ENCODE measurements around the gene CCDC150. TPM values are rescaled to one million over a fixed set of nuclear protein-coding genes. Genes with fewer than 3 reads are reported as not detected.

The CCDC150 gene
- total RNA-seq, 2 experiments from 2014 or later, result 29.7 to 40.8 TPM

DNA sequence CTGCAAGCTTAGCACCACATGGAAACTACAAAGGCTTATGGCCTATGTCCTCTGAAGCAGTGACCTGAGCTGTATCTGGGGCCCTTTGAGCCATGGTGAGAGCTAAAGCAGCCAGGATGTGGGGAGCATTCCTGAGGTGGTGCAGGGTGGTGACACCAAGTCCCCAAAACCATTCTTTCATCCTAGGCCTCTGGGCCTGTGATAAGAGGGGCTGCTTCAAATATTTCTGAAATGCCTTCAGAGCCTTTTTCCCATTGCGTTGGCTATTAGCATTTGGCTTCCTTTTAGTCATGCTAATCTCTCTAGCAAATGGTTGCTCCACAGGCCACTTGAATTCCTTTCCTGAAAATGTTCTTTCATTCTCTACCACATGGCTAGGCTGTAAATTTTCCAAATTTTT is 13.4 kb downstream of the CCDC150 start:
- H3K79me2 ChIP-seq (ENCODE audit: insufficient read depth, low read depth, low read length), result peaks cover 10% of the 10 kb centered on the region; the same call in 1 of the 2 replicates

DNA sequence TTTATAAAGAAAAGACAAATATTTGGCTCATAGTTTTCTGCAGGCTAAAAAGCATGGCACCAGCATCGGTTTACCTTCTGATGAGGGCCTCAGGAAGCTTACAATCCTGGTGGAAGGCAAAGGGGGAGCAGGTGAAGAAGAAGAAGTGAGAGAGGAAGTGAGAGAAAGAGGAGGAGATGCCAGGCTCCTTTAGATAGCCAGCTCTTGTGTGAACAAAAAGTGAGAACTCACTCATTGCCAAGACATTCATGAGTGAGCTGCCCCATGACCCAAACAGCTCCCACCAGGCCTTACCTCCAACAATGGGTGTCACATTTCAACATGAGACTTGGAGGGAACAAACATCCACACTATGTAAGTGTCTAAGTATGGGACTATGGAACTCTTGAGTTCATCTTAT is 14.3 kb downstream of the CCDC150 start:
- ChIA-PET CTCF (ENCODE audit: unreplicated experiment) (no interaction called here), POLR2A (interaction anchor here (0.7 to 1.3 kb wide), 2 partner anchors 9 to 41 kb away, joined by 3 read pairs; no protein-coding TSS in a partner anchor)
- no peak for TF ChIP-seq EZH2phosphoT487 (IDR thresholded peaks at IDR 0.05; ENCODE audit: borderline replicate concordance, low read depth, low read length)
- TF ChIP-seq, protein P1, sequence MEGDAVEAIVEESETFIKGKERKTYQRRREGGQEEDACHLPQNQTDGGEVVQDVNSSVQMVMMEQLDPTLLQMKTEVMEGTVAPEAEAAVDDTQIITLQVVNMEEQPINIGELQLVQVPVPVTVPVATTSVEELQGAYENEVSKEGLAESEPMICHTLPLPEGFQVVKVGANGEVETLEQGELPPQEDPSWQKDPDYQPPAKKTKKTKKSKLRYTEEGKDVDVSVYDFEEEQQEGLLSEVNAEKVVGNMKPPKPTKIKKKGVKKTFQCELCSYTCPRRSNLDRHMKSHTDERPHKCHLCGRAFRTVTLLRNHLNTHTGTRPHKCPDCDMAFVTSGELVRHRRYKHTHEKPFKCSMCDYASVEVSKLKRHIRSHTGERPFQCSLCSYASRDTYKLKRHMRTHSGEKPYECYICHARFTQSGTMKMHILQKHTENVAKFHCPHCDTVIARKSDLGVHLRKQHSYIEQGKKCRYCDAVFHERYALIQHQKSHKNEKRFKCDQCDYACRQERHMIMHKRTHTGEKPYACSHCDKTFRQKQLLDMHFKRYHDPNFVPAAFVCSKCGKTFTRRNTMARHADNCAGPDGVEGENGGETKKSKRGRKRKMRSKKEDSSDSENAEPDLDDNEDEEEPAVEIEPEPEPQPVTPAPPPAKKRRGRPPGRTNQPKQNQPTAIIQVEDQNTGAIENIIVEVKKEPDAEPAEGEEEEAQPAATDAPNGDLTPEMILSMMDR (conservative IDR thresholded peaks at IDR 0.05; ENCODE audit: low read length), result no peak
- peaks cover 44% of the 10 kb centered on the region for H3K9me3 ChIP-seq (ENCODE audit: low read length)
- intact Hi-C loops (cut with micrococcal nuclease; ENCODE audit: unreplicated experiment), result no loop called here
- no peak for DNase-seq (ENCODE audit: low spot score)
- no peaks in the 10 kb centered on the region for H4K20me1 ChIP-seq (ENCODE audit: insufficient read depth, low read length)
- H3K9me2 ChIP-seq (ENCODE audit: insufficient read depth, low read length), result no peaks in the 10 kb centered on the region
- no peak overlapping the region for H3K4me2 ChIP-seq (ENCODE audit: low read length)
- H3K4me3 ChIP-seq (ENCODE audit: low read depth, low read length, poor library complexity, severe bottlenecking), result no peak overlapping the region
- H3K27ac ChIP-seq (ENCODE audit: low read depth, low read length, poor library complexity, severe bottlenecking), result no peak overlapping the region
- H3K79me2 ChIP-seq (ENCODE audit: insufficient read depth, low read depth, low read length), result peaks cover 7% of the 10 kb centered on the region; the same call in 1 of the 2 replicates
- peaks cover 76% of the 10 kb centered on the region for H3K36me3 ChIP-seq (ENCODE audit: insufficient read depth, low read length)
- no TSS peak for BruUV-seq (replicated peaks)
- no peak overlapping the region for H2AFZ ChIP-seq (ENCODE audit: low read length)
- no peaks in the 10 kb centered on the region for H3K4me1 ChIP-seq (ENCODE audit: insufficient read depth, low read length, poor library complexity, severe bottlenecking)

More for the DNA sequence above, 13.4 kb downstream of the CCDC150 start:
- no peak overlapping the region for H3K4me2 ChIP-seq (ENCODE audit: low read length)
- peaks cover 80% of the 10 kb centered on the region for H3K36me3 ChIP-seq (ENCODE audit: insufficient read depth, low read length)
- no peak overlapping the region for H3K27ac ChIP-seq (ENCODE audit: low read depth, low read length, poor library complexity, severe bottlenecking)
- H3K4me3 ChIP-seq (ENCODE audit: low read depth, low read length, poor library complexity, severe bottlenecking), result no peak overlapping the region
- no TSS peak for BruUV-seq (replicated peaks)
- H4K20me1 ChIP-seq (ENCODE audit: insufficient read depth, low read length), result no peaks in the 10 kb centered on the region
- no peak overlapping the region for H2AFZ ChIP-seq (ENCODE audit: low read length)
- TF ChIP-seq, protein P1 (conservative IDR thresholded peaks at IDR 0.05; ENCODE audit: low read length), result no peak
- no peak for TF ChIP-seq EZH2phosphoT487 (IDR thresholded peaks at IDR 0.05; ENCODE audit: borderline replicate concordance, low read depth, low read length)
- ChIA-PET CTCF (ENCODE audit: unreplicated experiment) (no interaction called here), POLR2A (interaction anchor here (0.5 to 2.2 kb wide), 3 partner anchors 13 to 94 kb away, joined by 3 to 8 read pairs (median 3); partner anchors contain the start of gene CCDC150)
- intact Hi-C loops (cut with micrococcal nuclease; ENCODE audit: unreplicated experiment), result no loop called here
- H3K9me2 ChIP-seq (ENCODE audit: insufficient read depth, low read length), result no peaks in the 10 kb centered on the region
- no peak for DNase-seq (ENCODE audit: low spot score)
- H3K4me1 ChIP-seq (ENCODE audit: insufficient read depth, low read length, poor library complexity, severe bottlenecking), result no peaks in the 10 kb centered on the region
- peaks cover 44% of the 10 kb centered on the region for H3K9me3 ChIP-seq (ENCODE audit: low read length)

DNA sequence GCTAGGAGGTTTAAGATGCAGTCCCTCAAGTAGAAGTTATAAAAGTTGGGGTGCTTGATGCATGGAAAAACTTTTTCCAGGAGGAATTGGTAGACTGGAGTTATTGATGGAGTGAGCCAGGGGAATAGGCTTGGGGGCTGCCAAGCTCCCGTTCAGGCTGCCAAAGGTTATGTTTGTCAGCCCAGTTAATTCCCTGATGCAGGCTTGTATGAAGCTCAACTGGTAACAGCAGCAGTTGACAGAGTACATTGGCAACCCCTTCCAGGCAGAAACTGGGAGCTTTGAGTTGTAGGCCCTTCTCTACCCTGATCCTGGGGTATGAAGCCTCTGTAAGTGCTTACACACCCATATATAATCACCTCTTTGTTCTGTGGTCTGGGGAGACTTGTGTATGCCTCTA is 16.2 kb downstream of the CCDC150 start:
- peaks cover 75% of the 10 kb centered on the region for H3K36me3 ChIP-seq (ENCODE audit: insufficient read depth, low read length)
- H3K79me2 ChIP-seq (ENCODE audit: insufficient read depth, low read depth, low read length), result no peaks in the 10 kb centered on the region
- H3K4me3 ChIP-seq (ENCODE audit: low read depth, low read length, poor library complexity, severe bottlenecking), result no peak overlapping the region
- no peak overlapping the region for H3K4me2 ChIP-seq (ENCODE audit: low read length)
- no peak for TF ChIP-seq EZH2phosphoT487 (IDR thresholded peaks at IDR 0.05; ENCODE audit: borderline replicate concordance, low read depth, low read length)
- TF ChIP-seq, protein P1 (conservative IDR thresholded peaks at IDR 0.05; ENCODE audit: low read length), result no peak
- POLR2A ChIA-PET, result interaction anchor here (1.3 to 1.4 kb wide), 2 partner anchors 12 to 22 kb away, joined by 3 to 4 read pairs; no protein-coding TSS in a partner anchor
- no peaks in the 10 kb centered on the region for H4K20me1 ChIP-seq (ENCODE audit: insufficient read depth, low read length)
- no peak overlapping the region for H3K27ac ChIP-seq (ENCODE audit: low read depth, low read length, poor library complexity, severe bottlenecking)
- no peak overlapping the region for H2AFZ ChIP-seq (ENCODE audit: low read length)
- no peaks in the 10 kb centered on the region for H3K4me1 ChIP-seq (ENCODE audit: insufficient read depth, low read length, poor library complexity, severe bottlenecking)
- CTCF ChIA-PET (ENCODE audit: unreplicated experiment), result no interaction called here
- intact Hi-C loops (cut with micrococcal nuclease; ENCODE audit: unreplicated experiment), result no loop called here
- H3K9me3 ChIP-seq (ENCODE audit: low read length), result peaks cover 28% of the 10 kb centered on the region
- BruUV-seq (replicated peaks), result no TSS peak
- no peaks in the 10 kb centered on the region for H3K9me2 ChIP-seq (ENCODE audit: insufficient read depth, low read length)
- no peak for DNase-seq (ENCODE audit: low spot score)

All from OCI-LY7 (cell line).